IMR-90 (cell line): ENCODE measurements around the gene BCL11B.

Experiments used
- BHLHE40 ChIP-seq: fragments of 150-350 bp; IDR thresholded peaks from 2 replicates; pipeline ENCODE4 v1.6.1; 2016; ENCODE audit warnings: mild to moderate bottlenecking, low read depth, low read length
- CHD1 ChIP-seq: IDR thresholded peaks from 2 replicates; pipeline ENCODE4 v1.6.1; 2012; ENCODE audit warnings: low read depth, low read length, improper control_type of control experiment
- FOS ChIP-seq: fragments of 150-350 bp; IDR thresholded peaks from 2 replicates; pipeline ENCODE4 v1.6.1; 2016; ENCODE audit warnings: low read depth, low read length
- MAFK ChIP-seq: IDR thresholded peaks from 2 replicates; pipeline ENCODE4 v1.6.1; 2012; ENCODE audit warnings: low read depth, low read length, improper control_type of control experiment
- MXI1 ChIP-seq: IDR thresholded peaks from 2 replicates; pipeline ENCODE4 v1.6.1; 2012; ENCODE audit warnings: low read depth, mild to moderate bottlenecking, low read length, moderate library complexity, borderline replicate concordance
- NFE2L2 ChIP-seq: fragments of 150-350 bp; IDR thresholded peaks from 2 replicates; pipeline ENCODE4 v1.6.1; 2016; ENCODE audit warnings: low read depth, mild to moderate bottlenecking, low read length
- POLR2A ChIP-seq: IDR thresholded peaks from 2 replicates; pipeline ENCODE4 v1.6.1; 2012; ENCODE audit warnings: mild to moderate bottlenecking, low read depth, low read length
- RAD21 ChIP-seq: IDR thresholded peaks from 2 replicates; pipeline ENCODE4 v1.6.1; 2012; ENCODE audit warnings: low read length, improper control_type of control experiment
- SMC3 ChIP-seq: fragments of 150-350 bp; IDR thresholded peaks from 2 replicates; pipeline ENCODE4 v1.6.1; 2016; ENCODE audit warnings: low read depth, mild to moderate bottlenecking, antibody characterized with exemption, low read length, moderate library complexity
- TF ChIP-seq, protein P1 (sequence below): conservative IDR thresholded peaks from 2 replicates; pipeline ENCODE4 v1.5.1; 2012; ENCODE audit warnings: mild to moderate bottlenecking, low read depth, low read length, improper control_type of control experiment
- TF ChIP-seq, protein P2 (sequence below): fragments of 150-350 bp; IDR thresholded peaks from 2 replicates; pipeline ENCODE4 v1.6.1; 2017; ENCODE audit warnings: mild to moderate bottlenecking, antibody characterized with exemption, low read length, low read depth
- TF ChIP-seq, protein P3 (sequence below): fragments of 150-350 bp; IDR thresholded peaks from 2 replicates; pipeline ENCODE4 v1.6.1; 2016; ENCODE audit warnings: low read depth, mild to moderate bottlenecking, low read length, moderate library complexity, borderline replicate concordance

DNA sequence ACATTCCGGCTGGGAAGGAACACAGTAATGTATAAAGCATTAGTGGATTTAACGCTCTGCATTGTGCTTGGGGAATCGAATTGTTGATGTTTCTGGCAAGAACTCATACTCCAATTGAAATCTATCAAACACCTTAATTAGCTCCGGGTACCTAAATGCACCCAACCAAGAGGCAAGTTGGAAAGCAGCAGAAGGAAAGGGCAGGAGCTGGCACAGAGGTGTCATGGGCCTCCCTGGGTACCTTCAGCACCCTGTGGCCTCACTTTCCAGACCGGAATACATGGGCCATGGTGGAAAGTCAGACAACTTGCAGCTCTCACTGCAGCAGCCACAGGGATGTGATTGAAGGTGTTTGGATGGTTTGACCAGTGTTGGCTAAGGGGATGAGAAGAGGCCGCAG lies 6.8 kb upstream of the BCL11B start:
- TF ChIP-seq POLR2A, result no peak
- TF ChIP-seq, protein P1, sequence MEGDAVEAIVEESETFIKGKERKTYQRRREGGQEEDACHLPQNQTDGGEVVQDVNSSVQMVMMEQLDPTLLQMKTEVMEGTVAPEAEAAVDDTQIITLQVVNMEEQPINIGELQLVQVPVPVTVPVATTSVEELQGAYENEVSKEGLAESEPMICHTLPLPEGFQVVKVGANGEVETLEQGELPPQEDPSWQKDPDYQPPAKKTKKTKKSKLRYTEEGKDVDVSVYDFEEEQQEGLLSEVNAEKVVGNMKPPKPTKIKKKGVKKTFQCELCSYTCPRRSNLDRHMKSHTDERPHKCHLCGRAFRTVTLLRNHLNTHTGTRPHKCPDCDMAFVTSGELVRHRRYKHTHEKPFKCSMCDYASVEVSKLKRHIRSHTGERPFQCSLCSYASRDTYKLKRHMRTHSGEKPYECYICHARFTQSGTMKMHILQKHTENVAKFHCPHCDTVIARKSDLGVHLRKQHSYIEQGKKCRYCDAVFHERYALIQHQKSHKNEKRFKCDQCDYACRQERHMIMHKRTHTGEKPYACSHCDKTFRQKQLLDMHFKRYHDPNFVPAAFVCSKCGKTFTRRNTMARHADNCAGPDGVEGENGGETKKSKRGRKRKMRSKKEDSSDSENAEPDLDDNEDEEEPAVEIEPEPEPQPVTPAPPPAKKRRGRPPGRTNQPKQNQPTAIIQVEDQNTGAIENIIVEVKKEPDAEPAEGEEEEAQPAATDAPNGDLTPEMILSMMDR, result no peak
- no peak for TF ChIP-seq NFE2L2
- TF ChIP-seq CHD1, result no peak
- no peak for TF ChIP-seq RAD21
- no peak for TF ChIP-seq BHLHE40
- TF ChIP-seq, protein P2, sequence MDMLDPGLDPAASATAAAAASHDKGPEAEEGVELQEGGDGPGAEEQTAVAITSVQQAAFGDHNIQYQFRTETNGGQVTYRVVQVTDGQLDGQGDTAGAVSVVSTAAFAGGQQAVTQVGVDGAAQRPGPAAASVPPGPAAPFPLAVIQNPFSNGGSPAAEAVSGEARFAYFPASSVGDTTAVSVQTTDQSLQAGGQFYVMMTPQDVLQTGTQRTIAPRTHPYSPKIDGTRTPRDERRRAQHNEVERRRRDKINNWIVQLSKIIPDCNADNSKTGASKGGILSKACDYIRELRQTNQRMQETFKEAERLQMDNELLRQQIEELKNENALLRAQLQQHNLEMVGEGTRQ, result no peak
- no peak for TF ChIP-seq MAFK
- TF ChIP-seq MXI1, result no peak
- TF ChIP-seq FOS, result no peak
- no peak for TF ChIP-seq SMC3
- TF ChIP-seq, protein P3, sequence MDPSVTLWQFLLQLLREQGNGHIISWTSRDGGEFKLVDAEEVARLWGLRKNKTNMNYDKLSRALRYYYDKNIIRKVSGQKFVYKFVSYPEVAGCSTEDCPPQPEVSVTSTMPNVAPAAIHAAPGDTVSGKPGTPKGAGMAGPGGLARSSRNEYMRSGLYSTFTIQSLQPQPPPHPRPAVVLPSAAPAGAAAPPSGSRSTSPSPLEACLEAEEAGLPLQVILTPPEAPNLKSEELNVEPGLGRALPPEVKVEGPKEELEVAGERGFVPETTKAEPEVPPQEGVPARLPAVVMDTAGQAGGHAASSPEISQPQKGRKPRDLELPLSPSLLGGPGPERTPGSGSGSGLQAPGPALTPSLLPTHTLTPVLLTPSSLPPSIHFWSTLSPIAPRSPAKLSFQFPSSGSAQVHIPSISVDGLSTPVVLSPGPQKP, result no peak
